PFSK-1 (cell line): ENCODE results near the gene UMODL1.

ENCODE experiments used
- FOXP2 ChIP-seq: optimal IDR thresholded peaks from 2 replicates; pipeline ENCODE3; 2011; ENCODE audit warnings: borderline replicate concordance, control low read depth, inconsistent platforms; ENCODE audit not compliant: insufficient read depth; ENCODE audit errors: extremely low read length, extremely low read depth
- POLR2AphosphoS5 ChIP-seq: IDR thresholded peaks from 2 replicates; pipeline ENCODE4 v1.6.1; 2012; ENCODE audit warnings: low read depth, mild to moderate bottlenecking, control low read depth, low read length, moderate library complexity
- REST ChIP-seq, 2 experiments: IDR thresholded peaks; 2 replicates each; pipeline versions ENCODE4 v1.6.1 to v1.8.0; 2011 to 2012; ENCODE audit warnings: low read depth in 2 of 2, low read length in 2 of 2, control low read depth in 1 of 2, inconsistent platforms in 1 of 2, mild to moderate bottlenecking in 1 of 2, moderate library complexity in 1 of 2; ENCODE audit not compliant: insufficient read depth in 1 of 2
- SIN3A ChIP-seq: IDR thresholded peaks from 2 replicates; pipeline ENCODE4 v1.6.1; 2012; ENCODE audit warnings: mild to moderate bottlenecking, low read length, moderate library complexity, borderline replicate concordance; ENCODE audit not compliant: insufficient read depth
- TAF1 ChIP-seq: IDR thresholded peaks from 2 replicates; pipeline ENCODE4 v1.6.1; 2012; ENCODE audit warnings: low read length, control low read depth, borderline replicate concordance; ENCODE audit not compliant: insufficient read depth

Gene UMODL1

GRCh38 chr21:42032968-42033367, 38.1 kb upstream of the UMODL1 start:
- TF ChIP-seq POLR2AphosphoS5: no peak
- no peak for TF ChIP-seq SIN3A
- TF ChIP-seq TAF1: no peak
- TF ChIP-seq REST (IDR thresholded peaks at IDR 0.05; ENCODE audit: insufficient read depth in 1 of 2, low read depth in 2 of 2, low read length in 2 of 2): no peak
- TF ChIP-seq FOXP2: no peak

GRCh38 chr21:42036313-42036712, 34.8 kb upstream of the UMODL1 start:
- TF ChIP-seq REST (IDR thresholded peaks at IDR 0.05; ENCODE audit: insufficient read depth in 1 of 2, low read depth in 2 of 2, low read length in 2 of 2): no peak
- no peak for TF ChIP-seq POLR2AphosphoS5
- no peak for TF ChIP-seq TAF1
- TF ChIP-seq FOXP2: no peak
- no peak for TF ChIP-seq SIN3A

GRCh38 chr21:42037516-42037915, 33.6 kb upstream of the UMODL1 start:
- no peak for TF ChIP-seq REST (IDR thresholded peaks at IDR 0.05; ENCODE audit: insufficient read depth in 1 of 2, low read depth in 2 of 2, low read length in 2 of 2)
- TF ChIP-seq SIN3A: no peak
- no peak for TF ChIP-seq POLR2AphosphoS5
- no peak for TF ChIP-seq FOXP2
- TF ChIP-seq TAF1: no peak

GRCh38 chr21:42037943-42038342, 33.2 kb upstream of the UMODL1 start:
- TF ChIP-seq REST (IDR thresholded peaks at IDR 0.05; ENCODE audit: insufficient read depth in 1 of 2, low read depth in 2 of 2, low read length in 2 of 2) (no peak), POLR2AphosphoS5 (no peak), FOXP2 (no peak), TAF1 (no peak)

GRCh38 chr21:42038393-42038792, 32.7 kb upstream of the UMODL1 start:
- TF ChIP-seq SIN3A (no peak), TAF1 (no peak), REST (IDR thresholded peaks at IDR 0.05; ENCODE audit: insufficient read depth in 1 of 2, low read depth in 2 of 2, low read length in 2 of 2) (no peak), FOXP2 (no peak), POLR2AphosphoS5 (no peak)
